DMS114 treated with DMSO at 0.1 percent for 48 hours (cell line): ENCODE data around the gene OCSTAMP.

Experiments used
- DNase-seq: peaks from one replicate; lab custom pipeline; 2025; ENCODE audit not compliant: unreplicated experiment; lab: John Stamatoyannopoulos, UW

Gene OCSTAMP

DNA sequence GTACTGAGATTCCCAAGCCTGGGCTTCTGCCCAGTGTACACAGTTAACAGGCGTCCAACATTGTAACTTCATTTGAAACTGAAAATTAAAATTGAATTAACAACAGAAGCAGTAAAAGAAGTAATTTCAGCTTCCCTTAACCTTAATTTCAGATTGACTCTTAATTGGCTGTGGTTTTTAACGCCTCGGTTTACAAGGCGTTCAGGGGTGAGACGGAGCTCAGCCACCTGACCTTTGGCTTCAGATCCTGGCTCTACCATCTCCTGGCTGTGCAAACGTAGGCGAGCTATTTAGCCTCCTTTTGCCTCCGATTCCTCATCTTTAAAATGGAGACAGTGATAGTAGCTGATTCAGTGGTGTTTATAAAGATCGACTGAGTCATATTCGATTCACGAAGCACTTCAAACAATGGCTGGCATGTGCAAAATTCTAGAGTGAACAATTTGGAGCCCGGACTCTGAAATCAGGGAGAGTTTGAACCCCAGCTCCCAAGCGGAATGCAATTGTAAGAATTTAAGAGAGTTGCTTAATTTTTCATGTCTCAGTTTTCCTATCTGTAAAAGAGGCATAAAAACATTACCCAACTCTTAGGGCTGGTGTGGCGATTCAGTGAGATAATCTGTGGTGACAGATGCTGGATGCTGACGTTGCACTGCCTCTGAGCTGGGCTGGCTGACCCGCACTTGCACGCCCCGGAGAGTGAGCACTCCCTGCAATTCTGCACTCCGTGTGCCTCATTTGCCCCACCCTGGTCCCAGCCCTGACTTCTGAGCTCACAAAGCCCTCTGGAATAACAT is 23.5 kb upstream of the OCSTAMP start:
- no peak for DNase-seq

DNA sequence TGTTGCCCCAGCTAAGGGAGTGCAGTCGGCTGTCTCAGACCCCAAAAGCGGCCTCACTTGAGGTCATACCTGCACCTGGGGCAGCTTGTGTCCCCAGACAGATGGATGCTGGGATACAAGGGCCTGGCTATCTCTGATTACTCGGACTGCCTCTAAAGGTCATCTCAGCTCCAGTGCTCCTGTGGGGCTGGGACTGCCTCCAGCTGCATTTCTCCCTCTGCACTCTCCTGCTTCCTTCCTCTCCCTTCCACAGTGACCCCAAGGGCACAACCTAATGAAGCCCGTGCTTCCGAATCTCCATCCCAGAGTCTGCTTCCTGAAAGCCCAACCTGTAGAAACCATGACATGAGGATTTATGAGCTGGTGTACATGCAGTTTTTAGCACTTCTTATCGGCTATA is 22.8 kb upstream of the OCSTAMP start:
- DNase-seq, result no peak

DNA sequence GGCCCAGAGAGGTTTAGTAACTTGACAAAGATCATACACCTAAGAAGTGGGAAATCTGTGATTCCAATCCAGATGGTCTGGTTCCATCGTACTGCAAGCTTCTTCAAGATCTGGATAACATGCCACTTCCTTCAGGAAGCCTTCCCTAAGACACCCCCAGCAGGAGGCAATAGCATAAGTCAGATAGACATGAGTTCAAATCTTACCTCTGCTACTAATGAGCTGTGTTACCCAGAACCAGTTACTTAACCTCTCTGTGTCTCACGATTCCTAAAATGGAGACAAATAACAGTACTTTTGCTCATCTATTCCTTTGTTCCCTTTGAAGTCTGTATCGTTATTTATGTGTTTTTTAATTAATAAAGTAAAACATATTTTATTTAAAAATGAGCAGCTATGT is 22.3 kb upstream of the OCSTAMP start:
- no peak for DNase-seq

DNA sequence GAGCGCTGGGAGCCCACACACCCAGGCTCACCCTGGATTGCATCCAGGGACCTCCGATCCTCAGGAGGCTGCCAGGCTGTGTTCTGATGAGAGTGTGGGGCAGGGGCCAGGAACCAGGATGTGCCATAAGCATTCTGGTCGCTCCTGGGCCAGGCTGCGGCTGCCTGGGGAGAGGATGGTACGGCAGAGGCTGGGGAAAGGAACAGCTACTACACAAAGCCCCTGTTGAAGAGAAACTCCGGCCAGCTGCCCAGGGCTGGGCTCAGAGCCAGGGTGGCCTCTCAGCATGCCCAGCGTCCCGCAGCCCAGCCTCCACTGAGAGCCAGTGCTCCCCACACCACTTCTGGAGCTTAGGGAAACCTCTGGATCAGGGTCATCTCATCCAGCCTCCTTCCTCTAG is 21.7 kb upstream of the OCSTAMP start:
- DNase-seq, result no peak

DNA sequence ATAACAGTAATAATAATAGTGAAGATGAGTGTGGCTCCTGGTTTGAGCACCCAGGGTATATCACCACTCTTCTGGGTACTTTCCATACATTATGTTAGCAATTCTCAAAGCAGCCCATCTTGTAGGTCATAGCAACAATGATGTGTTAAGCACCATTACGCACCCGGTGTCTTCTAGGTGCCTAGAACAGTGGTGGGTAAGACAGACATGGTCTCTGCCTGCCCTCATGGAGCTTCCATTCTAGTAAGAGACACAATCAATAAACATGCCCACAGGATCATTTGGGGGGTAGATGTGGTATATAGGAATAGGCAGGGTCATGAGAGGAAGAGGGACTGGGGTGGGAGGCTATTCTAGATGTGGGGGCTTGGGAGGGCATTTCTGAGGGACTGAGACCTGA is 21.0 kb upstream of the OCSTAMP start:
- DNase-seq, result no peak

DNA sequence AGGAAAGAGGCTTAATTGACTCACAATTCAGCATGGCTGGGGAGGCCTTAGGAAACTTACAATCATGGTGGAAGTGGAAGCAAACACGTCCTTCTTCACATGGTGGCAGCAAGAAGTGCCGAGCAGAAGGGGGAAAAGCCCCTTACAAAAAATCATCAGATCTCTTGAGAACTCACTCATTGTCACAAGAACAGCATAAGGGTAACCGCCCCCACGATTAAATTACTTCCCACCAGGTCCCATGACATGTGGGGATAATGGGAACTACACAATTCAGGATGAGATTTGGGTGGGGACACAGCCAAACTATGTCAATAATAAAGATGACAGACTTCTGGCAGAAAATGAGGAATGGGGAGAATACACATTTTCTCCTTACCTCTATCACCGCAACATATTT is 20.5 kb upstream of the OCSTAMP start:
- DNase-seq, result no peak

DNA sequence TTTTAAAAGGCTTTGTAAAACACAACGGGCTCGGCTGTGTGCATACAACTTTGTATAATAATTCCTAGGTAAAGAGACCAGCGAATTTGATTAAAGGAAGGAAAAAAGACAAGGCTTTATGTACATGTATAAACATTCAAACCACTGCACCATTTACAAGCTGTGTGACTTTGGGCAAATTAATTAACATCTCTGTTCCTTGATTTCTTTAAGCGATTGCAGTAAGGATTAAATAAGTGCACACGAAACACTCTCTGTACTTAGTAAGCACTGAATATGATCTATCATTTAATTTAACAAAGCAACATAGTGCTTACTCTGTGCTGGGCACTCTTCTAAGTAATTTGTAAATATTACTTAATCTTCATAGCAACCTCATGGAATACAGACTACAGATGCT is 19.5 kb upstream of the OCSTAMP start:
- DNase-seq, result no peak

DNA sequence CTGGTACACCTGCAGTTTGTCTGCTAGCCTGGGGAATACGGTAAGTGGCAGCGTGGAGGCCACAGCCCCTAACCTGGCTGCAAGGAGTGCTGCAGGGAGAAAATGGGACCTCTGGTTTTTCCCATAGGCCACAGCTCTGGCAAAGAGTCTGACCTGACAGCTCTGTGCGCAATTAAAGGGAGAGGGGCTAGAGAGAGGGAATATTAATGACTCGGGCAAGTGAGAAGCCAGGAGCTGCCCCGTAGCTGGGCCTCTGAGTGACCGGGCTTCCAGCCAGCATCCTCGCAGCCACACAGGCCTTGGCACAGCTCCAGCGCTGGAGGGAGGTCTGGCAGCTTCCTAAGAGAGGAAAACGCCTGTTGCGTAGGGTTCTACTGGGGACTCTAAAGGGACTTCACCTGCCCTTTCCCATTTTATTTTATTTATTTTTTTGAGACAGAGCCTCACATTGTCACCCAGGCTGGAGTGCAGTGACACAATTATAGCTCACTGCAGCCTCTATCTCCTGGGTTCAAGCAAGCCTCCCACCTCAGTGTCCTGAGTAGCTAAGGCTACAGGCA is 18.2 kb upstream of the OCSTAMP start:
- no peak for DNase-seq

DNA sequence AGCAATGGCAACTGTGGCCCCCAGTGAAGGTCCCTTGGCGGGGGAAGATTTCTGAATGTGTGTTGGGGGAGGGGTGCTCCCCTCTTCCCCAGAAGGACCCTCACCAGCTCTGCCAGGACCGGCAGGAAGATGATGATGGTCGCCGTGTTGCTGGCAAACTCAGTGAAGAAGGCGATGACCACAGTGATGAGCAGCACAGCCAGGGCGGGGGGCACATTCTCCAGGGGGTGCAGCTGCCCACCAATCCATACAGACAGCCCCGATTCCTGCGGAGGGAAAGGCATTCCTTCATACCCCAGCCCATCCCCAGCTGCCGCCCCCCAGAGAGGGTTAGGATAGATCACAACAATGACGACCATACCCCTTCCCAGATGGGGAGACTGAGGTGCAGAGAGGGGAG is 15.7 kb upstream of the OCSTAMP start:
- no peak for DNase-seq

DNA sequence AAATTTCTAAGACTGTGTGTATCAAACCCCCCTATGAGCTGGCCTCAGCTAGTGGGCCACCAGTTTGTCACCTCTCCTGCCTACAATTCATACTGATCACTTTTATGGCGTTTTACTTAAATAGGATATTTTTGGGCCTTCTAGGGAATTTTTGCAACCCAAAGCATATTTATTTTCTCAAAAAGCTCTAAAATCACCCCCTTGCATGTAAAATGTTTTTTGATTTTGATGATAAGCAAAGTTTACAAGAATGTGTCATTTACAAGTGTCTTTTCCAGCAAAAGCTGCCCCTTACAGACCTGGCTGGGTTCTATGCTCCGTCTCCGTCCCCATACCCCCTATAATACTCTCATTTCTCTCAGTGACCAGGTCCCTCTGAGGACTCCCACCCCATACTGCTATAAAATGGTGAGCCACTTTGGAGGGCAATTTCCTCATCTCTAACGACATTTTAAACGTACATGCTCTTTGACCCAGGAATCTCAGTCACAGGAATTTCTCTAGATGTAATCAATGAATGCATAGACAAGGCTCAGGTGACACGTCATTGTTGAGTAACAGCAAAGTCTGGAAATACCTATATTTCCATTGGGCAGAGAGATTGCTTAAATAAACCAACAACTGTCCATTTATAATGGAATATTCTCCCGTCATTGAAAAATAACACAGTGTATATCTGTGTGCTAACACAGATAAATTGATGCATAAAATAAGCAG is 13.9 kb upstream of the OCSTAMP start:
- no peak for DNase-seq

DNA sequence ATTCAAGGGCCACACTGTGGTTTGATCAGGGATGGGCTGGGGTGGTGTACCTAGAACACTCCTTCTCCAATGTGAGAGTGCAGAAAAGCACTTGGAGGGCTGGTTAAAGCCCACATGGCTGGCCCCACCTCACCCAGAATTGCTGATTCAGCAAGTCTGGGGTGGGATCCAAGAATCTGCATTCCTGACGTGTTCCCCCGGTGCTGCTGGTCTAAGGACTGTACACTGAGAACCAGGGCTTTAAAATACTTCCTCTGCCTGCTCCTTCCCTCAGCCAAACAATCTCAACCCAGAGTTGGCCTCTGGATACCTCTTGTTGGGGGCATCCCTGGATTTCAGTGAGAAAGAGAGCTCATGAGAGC is 13.4 kb upstream of the OCSTAMP start:
- DNase-seq, result no peak

DNA sequence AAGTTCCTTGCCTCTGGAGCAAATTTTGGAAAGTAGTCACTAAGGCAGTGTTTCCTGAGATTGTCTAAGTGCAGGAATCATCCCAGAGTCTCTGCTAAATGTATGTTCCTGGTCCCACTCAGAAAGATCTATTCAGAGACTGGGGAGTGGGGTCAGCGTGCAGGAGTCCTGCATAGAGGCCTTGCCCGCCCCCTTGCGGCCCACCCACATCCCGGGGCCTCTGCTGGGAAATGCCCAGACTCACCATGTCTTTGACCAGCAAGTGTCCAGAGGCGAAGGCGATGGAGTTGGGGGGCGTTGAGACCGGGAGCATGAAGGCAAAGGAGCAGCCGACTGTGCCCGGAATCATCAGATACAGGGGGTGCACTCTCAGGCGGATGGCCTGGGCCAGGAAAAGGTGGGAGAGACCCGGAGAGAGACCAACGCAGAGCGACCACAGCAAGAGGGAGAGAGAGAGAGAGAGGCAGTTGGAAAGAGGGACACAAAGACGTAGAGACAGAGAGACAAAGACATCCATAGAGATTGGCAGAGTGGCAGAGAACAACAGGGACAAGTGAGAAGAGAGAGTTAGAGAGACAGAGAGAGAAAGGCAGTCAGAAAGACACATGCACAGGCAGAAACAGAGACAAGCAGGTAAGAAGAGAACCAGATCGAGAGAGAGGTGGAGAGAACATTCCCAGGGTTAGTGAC is 12.9 kb upstream of the OCSTAMP start:
- DNase-seq, result no peak

DNA sequence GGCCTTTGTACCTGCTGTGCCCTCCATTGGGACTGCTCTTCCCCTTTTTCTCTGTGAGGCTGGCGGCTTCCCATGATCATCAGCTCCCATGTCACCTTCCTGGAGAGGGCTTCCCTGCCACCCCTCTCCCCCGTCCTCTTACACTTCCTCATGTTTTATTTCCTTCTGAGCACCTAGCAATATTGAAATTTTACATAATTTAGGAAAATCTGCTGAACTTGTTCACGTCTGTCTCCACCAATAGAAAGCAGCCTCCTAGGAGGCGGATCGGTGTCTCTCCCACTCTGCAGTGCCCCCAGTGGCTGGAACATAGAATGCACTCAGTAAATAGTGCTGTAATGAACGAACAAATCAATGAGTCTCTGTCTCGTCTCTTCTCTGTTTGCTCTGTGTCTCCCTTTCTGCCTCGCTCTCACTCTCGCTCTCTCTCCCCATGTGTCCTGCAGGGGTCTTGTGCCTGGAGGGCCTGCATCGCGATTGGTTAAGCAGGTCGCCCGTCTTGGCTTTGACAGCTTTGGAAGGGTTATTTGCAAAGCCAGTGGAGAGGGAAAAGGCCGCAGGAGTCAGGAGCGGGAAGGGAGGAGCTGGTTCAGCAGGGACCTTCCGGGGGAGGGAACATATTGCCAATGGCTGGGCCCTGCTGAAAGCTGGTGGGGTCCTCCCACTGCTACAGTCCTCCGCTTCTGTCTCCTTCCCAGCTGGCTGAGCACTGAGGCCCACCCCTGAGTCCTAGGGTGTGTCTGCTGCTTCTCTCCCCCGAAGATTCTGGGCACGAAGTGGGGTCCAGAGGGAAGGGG is 12.1 kb upstream of the OCSTAMP start:
- DNase-seq, result no peak

DNA sequence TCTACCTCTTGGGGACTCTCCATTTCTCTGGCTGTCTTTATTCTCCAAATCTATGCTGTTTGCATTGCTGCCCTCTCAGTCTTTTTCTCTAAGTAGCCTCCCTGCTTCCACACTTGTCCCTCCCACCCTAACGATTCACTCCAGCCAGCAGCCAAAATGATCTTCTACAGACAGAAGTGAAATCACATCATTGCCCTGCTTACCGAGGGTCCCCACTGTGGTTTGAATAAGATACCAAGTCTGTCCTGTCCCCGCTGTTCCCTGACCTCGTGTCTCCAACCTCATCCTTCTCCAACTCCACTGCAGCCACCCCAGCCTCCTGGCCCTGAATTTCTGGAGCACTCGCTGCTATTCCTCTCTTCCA is 11.5 kb upstream of the OCSTAMP start:
- DNase-seq, result no peak

DNA sequence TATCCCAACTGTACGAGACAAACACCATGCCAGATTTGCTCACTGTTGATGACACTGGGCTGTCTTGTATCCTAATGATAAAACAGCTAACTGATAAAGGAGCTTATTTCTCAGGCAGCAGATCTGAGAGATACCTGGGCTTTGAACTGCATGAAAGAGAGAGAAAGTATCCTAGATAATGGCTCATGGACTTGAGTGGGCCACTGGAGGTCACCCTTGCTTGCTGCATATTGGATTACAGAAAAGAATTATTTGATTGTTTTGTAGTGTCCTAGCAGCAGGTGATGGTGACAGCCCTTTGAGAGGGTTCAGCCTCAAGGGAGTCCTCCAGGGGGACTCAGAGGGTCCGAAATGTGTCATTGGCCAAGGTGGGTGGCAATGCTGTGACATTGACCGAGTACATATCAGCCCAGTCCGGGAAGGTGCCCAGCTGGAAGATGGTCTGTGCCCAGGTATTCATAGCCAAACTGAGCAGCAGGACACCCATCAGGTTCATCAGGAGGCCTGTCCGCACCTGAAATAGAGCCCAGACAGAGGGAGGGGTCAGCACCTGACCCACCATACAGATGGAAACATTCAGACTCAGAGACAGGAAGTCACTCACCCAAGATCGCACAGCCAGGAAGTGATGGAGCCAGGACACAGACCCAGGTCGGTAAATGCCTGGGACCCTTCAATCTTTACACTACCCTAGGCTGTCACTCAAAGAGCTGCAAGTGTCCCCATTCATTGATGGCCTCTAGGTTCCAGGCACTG is 9.4 kb upstream of the OCSTAMP start:
- DNase-seq, result no peak

DNA sequence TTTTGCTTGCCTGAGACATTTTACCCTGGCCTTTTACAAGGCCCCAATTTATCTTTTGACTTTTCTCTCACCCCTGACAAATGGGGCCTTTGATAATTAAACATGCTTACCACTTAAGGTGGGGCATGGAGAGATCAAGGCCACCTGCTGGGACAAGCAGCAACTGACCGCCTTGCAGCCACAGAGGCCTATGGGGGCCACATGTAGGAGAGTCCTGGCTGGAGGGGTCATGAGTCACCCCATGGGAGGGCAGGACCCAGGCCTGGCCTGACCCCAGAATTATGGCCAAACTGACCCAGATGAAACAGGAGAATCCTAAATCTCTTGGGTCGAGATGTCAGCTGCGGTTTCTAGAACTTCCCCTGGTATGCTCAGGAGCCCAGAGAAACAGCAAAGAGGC is 8.5 kb upstream of the OCSTAMP start:
- DNase-seq, result no peak

DNA sequence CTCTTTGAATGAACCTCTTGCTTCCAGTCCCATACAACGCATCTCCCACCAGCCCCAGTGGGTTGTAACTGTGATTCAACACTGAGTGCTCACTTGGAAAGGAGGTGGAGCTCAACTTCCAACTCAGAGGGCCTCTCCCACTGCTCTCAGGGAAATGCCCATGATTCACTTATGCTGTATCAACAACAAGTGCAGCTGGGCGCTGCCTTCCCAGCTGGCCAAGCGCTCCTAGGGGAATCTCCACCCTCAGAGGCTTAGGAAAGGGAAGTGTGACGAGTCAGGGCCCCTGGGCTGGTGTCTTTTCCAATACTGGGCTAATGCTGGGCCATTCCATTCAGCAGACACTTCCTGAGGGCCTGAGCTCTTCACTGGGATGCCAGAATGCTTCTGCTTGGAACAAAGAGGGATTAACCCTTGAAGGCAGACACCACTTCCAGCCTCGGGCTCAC is 8.1 kb upstream of the OCSTAMP start:
- DNase-seq, result no peak

DNA sequence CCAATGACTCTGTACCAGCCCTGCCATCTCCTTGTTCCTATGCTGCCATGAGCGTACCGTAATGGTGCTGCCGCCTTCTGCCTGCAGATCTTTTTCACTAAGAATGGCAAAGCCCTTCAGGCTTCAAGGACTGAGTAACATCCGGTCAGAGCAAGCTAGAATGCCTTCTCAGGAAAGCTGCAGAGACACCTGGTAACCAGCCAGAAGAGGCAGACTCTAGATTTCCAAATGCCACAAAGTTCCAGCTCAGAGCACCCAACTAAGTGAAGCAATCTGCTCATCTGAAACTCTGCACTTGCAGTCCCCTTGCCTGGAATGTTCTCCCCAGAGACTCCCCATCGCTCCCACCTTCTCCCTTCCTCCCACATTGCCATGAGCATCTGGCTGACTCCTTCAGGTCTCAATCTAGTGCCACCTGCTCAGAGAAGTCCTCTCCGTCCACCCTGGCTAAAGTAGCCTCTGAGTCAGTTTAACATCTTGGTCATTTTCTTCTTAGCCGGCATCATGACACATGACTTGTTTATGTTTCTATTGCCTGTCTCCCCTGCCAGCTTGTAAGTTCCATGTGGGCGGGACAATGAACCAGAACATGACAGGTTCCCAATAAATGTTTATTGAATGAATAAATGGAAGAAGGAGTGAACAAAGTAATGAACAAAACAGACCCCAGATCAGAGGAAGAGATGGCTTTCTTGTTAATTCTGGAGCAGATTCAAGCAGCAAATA is 6.9 kb upstream of the OCSTAMP start:
- no peak for DNase-seq

DNA sequence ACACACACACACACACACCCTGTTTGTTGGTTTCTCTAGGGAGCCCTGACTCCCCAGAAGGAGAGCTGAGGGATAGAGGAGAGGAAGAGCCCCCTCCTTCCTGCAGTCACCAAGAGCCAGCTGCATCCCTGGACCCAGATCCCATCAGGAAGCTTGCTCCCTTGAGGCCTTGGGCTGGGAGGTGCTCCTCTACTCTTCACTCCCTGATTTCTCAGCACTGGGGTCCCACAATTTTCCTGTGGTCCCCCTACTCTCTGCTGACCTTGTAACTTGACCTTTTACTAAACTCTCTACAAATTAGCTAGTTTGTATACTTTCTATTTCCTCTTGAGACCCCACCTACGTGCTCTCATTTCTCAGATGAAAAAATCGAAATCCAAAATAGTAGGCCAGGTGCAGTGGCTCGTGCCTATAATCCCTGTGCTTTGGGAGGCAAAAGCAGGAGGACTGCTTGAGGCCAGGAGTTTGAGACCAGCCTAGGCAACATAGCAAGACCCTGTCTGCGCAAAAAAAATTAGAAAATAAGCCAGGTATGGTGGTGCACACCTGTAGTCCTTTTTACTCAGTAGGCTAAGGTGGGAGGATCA is 5.0 kb upstream of the OCSTAMP start:
- DNase-seq, result no peak
